Measurements from ENCODE around the gene CHST8.

CHST8 gene

DNA sequence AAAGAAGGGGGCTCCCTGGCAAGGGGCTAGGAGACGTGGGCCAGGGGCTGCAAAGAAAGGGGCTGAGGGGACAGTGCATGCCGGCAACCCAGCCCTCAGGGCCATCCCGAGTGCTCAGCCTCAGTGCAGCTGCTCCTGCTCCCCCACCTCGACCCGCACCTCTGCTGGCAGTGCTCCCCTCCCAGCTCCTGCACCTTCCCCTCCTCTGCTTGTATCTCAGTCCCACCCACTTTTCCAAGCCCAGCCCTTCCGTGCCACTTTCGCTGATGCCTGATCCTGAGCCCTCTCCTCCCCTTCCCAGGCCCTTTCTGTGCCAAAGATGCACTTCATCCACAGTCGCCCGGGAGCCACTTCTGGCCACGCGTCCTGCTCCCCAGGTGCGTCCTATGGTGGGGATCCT, 105.0 kb downstream of the CHST8 start:
- Histone ChIP-seq H3K27ac (no peak overlapping the region), H3K4me3 (no peak overlapping the region)
- no peak for TF ChIP-seq CTCF (IDR thresholded peaks at IDR 0.05)
- no peak for DNase-seq (ENCODE audit: low spot score)

DNA sequence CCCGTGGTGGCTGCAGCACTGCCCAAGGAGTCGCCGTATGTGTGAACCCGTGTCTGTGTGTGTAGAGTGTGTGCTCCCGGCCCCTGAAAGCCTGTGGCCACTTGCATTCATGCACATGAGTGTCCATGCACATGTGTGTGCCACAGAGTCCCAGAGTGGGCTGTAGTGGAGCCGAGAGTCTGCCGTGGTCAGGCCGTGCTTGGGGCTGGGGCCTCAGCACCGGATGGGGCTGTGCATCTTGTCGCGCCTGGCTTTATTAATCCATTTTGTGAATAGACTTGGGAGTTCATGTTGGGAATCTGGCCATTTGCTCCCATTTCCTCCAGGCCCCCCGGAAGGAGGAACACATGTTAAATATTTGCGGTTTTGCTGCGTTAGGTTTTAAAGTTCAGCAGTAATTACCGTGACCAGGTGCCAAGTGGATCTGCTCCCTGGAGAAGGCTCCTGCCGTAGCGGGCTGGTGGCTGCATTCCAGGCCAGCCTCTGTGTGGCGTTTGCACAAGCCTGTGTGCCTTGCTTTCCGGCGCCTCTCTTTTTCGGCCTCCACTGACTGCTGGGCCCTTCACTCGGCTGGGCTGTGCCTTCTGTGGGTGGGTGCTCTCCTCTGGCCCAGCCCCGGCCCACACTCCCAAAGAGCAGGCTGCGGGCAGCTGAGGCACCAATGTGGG, 105.7 kb downstream of the CHST8 start:
- no peak overlapping the region for H3K27ac ChIP-seq
- no peak overlapping the region for H3K4me3 ChIP-seq
- no peak for TF ChIP-seq CTCF (IDR thresholded peaks at IDR 0.05)
- DNase-seq (ENCODE audit: low spot score), result no peak

GRCh38 chr19:33728141-33728540, 106.4 kb downstream of the CHST8 start:
- H3K4me3 ChIP-seq, result no peak overlapping the region
- no peak for DNase-seq (ENCODE audit: low spot score)
- H3K27ac ChIP-seq, result no peak overlapping the region
- no peak for TF ChIP-seq CTCF (IDR thresholded peaks at IDR 0.05)

DNA sequence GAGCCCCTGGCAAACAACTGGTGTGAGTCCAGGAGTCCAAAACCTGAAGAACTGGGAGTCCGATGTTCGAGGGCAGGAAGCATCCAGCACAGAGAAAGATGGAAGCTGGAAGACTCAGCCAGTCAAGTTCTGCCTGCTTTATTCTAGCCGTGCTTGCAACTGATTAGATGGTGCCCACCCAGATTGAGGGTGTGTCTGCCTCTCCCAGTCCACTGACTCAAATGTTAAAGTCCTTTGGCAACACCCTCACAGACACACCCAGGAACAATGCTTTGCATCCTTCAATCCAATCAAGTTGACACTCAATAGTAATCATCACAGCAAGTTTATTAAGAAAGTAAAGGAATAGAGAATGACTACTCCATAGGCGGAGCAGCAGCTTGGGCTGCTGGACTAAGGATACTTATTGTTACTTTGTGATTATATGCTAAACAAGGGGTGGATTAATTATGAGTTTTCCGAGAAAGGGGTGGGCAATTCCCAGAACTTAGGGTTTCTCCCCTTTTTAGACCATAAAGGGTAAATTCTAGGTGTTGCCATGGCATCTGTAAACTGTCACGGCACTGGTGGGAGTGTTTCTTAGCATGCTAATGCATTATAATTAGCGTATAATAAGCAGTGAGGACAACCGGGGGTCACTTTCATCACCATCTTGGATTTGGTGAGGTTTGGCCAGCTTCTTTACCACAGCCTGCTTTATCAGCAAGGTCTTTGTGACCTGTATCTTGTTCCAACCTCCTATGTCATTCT, 109.3 kb downstream of the CHST8 start:
- Histone ChIP-seq H3K27ac (no peak overlapping the region), H3K4me3 (no peak overlapping the region)
- no peak for DNase-seq (ENCODE audit: low spot score)
- no peak for TF ChIP-seq CTCF (IDR thresholded peaks at IDR 0.05)

GRCh38 chr19:33731881-33732280, 110.1 kb downstream of the CHST8 start:
- H3K4me3 ChIP-seq, result no peak overlapping the region
- no peak for TF ChIP-seq CTCF (IDR thresholded peaks at IDR 0.05)
- H3K27ac ChIP-seq, result no peak overlapping the region
- DNase-seq (ENCODE audit: low spot score), result no peak

DNA sequence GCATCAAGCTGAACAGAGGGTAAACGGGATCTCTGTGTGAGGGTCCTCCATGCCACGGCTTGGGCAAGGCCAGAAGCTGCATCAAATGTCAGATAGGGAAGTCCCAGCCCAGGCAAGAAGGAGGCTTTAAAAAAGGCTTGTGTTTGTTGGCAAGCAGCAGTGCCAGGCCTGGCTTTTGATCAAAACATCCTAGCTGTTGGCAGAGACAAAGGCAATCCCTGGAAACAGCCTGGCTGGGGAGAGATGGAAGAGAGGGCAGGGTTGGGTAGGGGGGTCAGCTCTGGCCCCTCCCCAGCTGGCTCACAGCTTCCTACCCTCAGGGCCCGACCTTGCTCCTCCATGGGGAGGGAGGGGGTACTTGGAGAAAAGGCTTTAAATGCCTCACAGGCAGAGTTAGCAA, 113.2 kb downstream of the CHST8 start:
- no peak overlapping the region for H3K27ac ChIP-seq
- no peak overlapping the region for H3K4me3 ChIP-seq
- TF ChIP-seq CTCF (IDR thresholded peaks at IDR 0.05), result no peak
- DNase-seq (ENCODE audit: low spot score), result no peak

DNA sequence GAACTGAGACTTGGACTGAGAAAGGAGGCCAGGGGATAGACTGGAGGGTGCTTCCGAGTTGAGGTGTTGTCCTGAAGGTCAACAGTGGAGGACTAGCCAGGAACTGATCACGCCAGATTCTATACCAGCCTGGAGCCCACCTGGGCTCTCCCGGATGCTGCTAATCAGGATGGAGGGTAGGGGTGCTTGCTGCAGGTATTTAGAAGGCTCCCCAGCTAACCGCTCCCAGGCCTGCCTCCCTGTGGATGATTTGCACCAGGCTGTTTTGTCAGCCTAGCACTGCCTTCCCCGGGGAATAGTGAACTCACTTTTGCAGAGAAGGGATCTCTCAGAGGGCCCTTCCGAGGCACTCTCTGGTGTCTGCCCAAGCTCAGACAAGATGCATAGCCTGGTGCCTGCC, 114.4 kb downstream of the CHST8 start:
- no peak for TF ChIP-seq CTCF (IDR thresholded peaks at IDR 0.05)
- no peak for DNase-seq (ENCODE audit: low spot score)
- Histone ChIP-seq H3K27ac (no peak overlapping the region), H3K4me3 (no peak overlapping the region)

Measured in coronary artery (tissue), 2 donors.